GM19452 (cell line): Measurements from ENCODE around the gene LHX4.
A peak's percentile ranks its signal among the peaks of the same experiment; 100 is the strongest.

Experiments used
- ATAC-seq: cut with Tn5 transposase; IDR thresholded peaks from one replicate; pipeline ENCODE4 v1.9.1; 2021; ENCODE audit not compliant: unreplicated experiment

Gene LHX4

DNA sequence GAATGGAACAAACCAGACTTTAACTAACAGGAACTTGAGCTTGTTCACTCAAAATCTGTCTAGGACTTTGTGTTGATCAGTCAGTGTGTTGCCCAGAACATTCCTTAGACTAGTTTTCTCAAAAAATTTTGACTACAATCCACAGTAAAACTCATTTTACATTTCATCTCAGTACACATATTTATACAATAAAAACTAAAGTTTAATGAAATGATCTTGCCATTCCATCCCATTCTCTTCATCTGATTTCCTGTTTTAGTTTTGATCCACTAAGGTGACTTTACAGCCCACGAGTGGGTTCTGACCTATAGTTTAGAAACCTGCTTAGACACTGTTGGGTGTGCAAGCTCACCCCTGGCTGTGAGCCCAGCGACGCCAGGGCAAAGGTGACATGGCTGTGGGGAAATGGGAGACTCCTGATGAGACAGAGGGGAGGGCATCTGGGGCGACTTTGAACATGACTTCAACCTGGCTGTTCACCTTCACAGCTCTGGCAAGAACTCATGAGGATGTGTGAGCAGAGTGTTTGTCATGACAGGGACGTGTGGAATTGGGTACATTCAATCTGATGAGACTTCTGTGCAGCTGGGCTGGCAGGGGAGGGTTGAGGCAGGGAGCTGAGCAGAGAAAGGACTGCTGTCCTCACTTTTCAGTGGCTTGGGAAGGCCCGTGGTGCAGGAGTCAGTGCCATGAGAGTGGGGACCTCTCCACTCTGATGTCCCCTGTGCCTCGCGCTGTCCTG is 40.6 kb downstream of the LHX4 start:
- ATAC-seq, result no peak

GRCh38 chr1:180271272-180272255 is 41.5 kb downstream of the LHX4 start:
- no peak for ATAC-seq

GRCh38 chr1:180272395-180272794 is 42.3 kb downstream of the LHX4 start:
- no peak for ATAC-seq

- no peak for ATAC-seq
Measured at GRCh38 chr1:180273066-180273465, 43.0 kb downstream of the LHX4 start.

GRCh38 chr1:180274221-180274620 is 44.2 kb downstream of the LHX4 start:
- no peak for ATAC-seq

DNA sequence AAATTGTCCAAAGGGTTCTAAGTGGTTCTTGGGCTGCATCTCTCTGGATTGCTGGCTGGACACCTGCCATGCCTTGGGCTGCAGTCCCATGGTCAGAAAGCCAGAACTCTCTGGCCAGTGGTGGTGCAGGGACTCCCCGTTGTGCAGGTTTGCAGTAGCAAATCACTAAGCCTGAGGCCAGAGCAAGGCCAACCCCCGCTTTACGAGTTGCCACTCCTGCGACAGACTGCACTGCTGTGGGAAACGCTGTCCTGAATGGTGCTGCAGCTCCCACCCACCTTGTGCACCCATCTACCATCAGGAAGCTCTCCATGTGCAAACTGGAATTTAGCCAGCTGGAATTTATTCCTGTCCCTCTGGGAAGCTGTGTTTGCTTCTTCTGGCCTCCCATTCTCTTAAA is 45.7 kb downstream of the LHX4 start:
- ATAC-seq, result no peak

GRCh38 chr1:180277476-180278193 is 47.6 kb downstream of the LHX4 start:
- no peak for ATAC-seq

- ATAC-seq, result no peak
Measured at GRCh38 chr1:180278194-180278515, 48.1 kb downstream of the LHX4 start.

DNA sequence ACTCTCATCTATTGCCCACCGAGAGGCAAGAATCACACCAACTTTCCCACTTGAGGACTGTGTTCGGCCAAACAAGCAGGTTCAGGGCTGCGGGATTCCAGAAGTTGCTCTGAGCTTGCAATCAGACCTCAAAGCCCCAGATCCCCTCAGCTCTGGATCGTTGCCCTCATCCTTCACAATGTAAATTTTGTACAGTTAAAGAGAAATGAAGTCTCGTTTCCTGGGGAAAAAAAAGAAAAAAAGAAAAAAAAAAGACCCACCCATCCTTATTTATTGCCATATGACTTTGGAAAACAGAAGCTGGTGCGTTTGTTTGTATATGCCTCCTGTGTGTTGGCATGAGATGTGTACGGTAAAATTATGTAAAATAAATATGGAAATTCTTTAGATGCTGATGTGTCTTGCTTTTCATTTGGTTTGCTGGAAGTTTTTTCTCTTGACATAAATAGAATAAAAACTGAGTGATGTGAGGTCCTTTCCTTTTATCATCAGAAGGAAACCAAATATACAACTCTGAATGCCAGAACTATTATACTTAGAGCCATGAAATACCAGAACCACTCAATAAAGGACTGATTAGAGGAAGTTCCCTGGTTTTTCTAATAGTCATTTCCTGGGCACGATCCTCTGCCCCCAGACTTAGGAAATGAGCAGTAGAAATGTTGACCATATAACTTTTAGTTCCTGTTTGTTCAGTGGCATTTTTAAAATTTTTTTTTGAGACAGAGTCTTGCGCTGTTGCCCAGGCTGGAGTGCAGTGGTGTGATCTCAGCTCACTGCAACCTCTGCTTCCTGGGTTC is 48.7 kb downstream of the LHX4 start:
- ATAC-seq, result no peak

DNA sequence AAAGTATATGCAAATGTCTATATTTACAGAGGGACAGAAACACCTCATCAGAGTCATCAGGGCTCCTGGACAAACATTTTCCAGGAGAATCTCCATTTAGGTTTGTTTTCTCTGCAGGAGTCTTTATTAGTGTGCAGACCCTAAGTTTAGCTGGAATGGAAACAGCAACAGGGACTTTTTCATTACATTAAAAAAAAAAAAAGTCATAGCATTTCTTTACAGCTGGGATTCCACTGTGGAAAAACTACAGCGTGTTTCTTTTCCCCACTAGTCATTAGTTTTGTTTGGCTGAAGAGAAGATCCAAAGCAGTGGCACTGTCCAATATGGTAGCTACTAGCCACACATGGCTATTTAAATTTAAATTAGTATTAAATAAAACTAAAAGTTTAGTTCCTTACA is 49.6 kb downstream of the LHX4 start:
- ATAC-seq, result no peak

GRCh38 chr1:180280617-180281016 is 50.6 kb downstream of the LHX4 start:
- peak; percentile 65 for ATAC-seq

- ATAC-seq, result no peak
Measured at GRCh38 chr1:180281490-180281889, 51.4 kb downstream of the LHX4 start.

- ATAC-seq, result no peak
Measured at GRCh38 chr1:180282401-180283044, 52.5 kb downstream of the LHX4 start.

DNA sequence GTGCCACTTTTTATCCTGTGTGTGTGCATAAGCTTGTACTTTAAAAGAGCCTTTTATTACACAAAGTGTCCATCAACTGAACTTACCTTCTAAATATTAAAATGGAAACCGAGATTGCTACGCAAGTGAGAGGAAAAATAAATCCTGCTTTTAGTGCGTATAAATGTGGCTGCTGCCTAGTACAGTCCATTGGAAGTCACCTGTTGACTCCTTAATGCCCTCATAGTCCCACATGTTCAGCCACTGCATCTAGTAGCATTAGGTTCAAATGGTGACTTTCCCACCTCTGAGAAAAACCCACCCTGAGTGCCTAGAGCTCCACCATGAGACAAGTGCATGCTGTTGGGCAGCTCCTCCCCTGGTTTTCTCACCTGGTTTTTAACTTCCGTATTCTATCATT is 53.0 kb downstream of the LHX4 start:
- no peak for ATAC-seq

DNA sequence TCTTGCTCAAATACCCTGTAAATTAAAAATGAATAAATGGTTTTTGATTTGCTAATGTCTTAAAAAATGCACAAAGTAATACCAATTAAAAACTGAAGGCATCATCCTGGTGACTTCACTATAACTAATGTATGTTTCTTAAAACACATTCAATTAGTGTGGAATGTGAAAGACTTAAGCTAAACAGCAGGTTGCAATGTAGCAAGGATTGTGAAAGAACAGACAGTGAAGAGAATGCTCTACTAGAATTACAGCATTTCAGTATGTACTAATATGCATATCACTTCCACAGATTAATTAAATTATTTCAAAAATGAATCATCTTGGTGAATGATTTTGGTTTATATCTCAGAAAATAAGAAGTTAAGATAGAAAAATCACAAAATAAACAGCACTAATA is 56.4 kb downstream of the LHX4 start:
- no peak for ATAC-seq

- no peak for ATAC-seq
Measured at GRCh38 chr1:180287988-180288705, 58.1 kb downstream of the LHX4 start.

DNA sequence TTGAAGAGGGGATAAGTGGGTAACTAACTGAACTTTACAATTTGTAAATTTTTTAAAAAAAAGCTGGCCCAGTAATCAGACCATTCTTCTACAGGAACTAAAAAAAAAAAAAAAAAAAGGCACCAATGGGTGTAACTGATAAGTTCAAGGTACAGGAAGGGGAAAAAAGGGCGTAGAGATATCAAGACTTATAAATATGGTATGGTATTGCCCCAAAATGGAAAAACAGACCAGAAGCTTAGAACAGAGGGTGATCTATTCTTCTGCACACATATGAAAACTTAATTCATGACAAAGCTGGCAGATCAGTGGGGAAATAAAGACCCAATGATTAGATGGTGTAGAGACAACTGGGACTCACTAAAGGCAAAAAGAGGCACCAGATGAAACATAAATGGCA is 58.9 kb downstream of the LHX4 start:
- ATAC-seq, result no peak

DNA sequence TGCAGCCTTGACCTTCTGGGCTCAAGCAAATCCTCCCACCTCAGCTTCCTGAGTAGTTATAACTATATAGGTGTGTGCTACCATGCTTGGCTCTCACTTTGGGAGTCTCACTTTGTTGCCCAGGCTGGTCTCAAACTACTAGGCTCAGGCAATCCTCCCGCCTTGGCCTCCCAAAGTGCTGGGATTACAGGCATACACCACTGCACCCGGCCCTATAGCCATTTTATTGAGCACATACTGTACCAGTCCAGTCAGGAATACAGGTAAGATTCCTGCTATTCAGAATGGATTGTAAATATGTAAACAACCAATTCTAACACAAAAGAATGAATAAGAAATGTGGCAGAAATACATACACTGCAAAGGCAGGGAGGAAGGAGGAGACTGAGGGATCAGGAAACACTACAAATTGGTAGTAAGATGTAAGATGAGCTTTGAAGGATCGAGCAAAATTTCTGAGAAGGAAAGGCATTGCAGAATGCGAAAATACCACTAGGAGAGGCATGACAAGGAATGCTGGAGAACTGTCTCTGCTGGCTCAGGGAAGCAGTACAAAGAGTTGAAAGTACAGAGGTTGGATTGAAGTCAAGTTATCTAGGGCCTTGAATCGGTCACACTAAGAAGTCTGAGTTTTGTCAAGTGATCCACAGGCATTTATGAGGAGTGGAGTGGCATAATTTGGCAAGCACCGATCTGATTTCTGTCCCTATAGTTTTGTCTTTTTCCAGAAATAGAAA is 60.4 kb downstream of the LHX4 start:
- no peak for ATAC-seq

DNA sequence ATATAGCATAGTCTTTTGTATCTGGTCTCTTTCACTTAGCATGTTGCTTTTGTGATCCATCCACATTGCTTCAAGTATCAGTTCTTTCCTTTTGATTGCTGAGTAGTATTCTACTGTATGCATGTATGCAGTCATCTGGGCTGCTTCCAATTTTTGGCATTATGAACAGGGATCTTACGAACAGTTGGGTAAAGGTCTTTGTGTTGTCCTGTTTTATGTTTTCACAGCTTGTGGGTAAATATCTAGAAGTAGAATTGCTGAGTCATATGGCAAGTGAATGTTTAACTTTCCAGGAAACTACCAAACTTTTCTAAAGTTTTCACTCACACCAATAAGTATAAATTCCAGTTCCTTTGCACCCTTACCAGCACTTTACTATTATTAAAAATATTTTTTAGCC is 60.9 kb downstream of the LHX4 start:
- no peak for ATAC-seq
